ENCODE results near the gene SLC25A21. TPM values are rescaled to one million over a fixed set of nuclear protein-coding genes. Genes with fewer than 3 reads are reported as not detected.

Gene SLC25A21
- total and polyA plus RNA-seq, 7 donors = 0.07 to 0.37 (median 0.18) TPM; not detected in 1

DNA sequence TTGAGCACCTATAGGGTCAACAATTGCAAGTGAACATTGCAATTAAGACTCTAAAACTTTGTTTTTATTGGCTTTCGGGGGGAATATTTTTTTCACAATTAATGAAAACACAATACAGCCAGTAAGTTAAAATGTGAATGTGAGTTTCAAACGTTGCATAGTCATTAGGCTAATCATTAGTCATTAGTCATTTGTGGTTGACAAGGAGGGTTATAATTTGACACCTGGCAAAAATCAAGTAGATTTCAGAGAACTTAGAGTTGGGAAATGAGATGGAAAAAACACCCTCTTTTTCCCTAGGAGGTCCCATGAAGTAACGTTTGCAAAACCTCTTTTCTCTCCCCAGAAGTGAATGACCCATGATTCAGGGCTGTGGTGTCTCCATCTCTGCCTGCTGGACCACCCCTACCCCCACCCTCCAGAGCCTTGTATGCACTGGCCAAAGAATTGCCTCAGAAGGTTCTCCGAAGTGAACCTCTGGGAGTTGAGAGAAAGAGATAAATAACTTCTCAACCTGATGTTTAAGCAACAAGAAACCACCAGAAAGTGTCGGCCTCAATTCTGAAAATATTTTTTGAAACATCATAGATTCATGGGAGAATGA lies 314.5 kb downstream of the SLC25A21 start:
- 51 to 64% (median 55%) methylated on average over 5 of the region's 5 CpGs for WGBS, 3 donors
- H3K27me3 ChIP-seq (ENCODE audit: insufficient read depth in 3 of 3, low read length in 2 of 3) = no peaks in the 10 kb centered on the region
- TF ChIP-seq, protein P1, sequence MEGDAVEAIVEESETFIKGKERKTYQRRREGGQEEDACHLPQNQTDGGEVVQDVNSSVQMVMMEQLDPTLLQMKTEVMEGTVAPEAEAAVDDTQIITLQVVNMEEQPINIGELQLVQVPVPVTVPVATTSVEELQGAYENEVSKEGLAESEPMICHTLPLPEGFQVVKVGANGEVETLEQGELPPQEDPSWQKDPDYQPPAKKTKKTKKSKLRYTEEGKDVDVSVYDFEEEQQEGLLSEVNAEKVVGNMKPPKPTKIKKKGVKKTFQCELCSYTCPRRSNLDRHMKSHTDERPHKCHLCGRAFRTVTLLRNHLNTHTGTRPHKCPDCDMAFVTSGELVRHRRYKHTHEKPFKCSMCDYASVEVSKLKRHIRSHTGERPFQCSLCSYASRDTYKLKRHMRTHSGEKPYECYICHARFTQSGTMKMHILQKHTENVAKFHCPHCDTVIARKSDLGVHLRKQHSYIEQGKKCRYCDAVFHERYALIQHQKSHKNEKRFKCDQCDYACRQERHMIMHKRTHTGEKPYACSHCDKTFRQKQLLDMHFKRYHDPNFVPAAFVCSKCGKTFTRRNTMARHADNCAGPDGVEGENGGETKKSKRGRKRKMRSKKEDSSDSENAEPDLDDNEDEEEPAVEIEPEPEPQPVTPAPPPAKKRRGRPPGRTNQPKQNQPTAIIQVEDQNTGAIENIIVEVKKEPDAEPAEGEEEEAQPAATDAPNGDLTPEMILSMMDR (IDR thresholded peaks at IDR 0.05) = no peak
- H3K27ac ChIP-seq = no peak overlapping the region
- intact Hi-C loops (cut with DNase I) = no loop called here
- DNase-seq = peak; percentile 59 to 76
- no peak overlapping the region for H3K4me3 ChIP-seq
- no peaks in the 10 kb centered on the region for H3K36me3 ChIP-seq (ENCODE audit: insufficient read depth in 1 of 2, low read depth in 1 of 2)
- ATAC-seq = peak in 3 of 4 donors; percentile 67 to 83 (median 75)
- H3K4me1 ChIP-seq = no peaks in the 10 kb centered on the region
- no peaks in the 10 kb centered on the region for H3K9me3 ChIP-seq

DNA sequence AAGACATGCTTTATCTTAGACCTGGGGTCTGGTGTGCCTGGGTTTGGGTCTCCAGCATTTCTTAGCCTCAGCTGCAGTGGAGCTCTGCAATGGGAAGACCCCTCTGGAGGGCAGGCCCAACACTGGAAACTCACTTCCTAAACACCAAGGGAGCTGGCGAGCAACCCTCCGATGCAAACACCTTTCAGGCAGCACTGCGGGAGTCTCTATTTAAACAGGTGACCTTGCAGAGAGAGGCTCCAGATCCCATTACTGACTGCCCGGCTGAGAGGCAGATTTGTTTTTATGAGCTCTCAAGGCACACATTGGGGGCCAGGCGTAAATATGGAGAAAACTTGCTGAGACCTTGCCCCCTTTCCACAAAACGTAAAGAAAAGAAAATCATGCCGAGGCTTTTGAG lies 315.3 kb downstream of the SLC25A21 start:
- 61 to 68% (median 63%) methylated on average over 7 of the region's 7 CpGs for WGBS, 3 donors
- Histone ChIP-seq H3K36me3 (ENCODE audit: insufficient read depth in 1 of 2, low read depth in 1 of 2) (no peaks in the 10 kb centered on the region), H3K9me3 (no peaks in the 10 kb centered on the region), H3K27me3 (ENCODE audit: insufficient read depth in 3 of 3, low read length in 2 of 3) (no peaks in the 10 kb centered on the region), H3K27ac (no peak overlapping the region), H3K4me3 (no peak overlapping the region), H3K4me1 (no peaks in the 10 kb centered on the region)
- DNase-seq = no peak
- no peak for ATAC-seq
- intact Hi-C loops (cut with DNase I) = no loop called here
- TF ChIP-seq, protein P1 (IDR thresholded peaks at IDR 0.05) = no peak

DNA sequence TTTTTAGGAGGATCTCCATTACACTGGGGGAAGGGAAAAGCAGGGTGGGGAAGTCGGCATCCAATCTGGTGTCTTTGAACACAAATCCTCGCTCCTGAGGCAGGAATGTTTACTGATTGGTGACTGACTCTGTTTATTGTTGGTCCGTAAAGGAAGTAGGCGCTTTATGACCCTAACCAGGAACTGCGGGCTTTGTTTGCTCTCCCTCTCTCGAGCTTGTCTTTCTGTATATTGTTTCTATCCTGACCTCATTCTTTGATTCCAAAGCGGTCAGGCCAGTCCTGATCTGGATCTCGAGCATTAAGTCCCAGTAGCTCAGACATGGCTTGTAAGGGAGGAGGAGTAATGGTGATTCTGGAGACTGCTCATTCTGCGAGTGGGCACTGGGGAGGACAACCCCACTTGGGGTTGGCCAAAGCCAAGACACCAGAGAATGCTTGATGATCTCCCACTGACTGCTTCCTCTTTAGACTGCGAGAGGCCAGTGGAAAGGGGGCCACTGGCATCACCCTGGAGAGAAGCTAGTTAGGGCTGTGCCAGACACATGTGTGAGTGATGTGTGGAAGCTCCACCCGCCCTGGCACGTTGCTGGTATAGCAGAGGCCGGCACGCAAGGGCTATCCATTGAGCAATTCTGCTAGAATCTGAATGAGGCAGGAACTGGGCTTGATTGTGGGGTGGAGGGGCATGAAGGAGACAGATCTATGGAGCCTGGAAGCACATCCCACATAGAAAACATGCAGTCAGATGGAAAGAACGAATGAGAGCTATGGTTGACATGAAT lies 316.1 kb downstream of the SLC25A21 start:
- no peaks in the 10 kb centered on the region for H3K4me1 ChIP-seq
- no peak overlapping the region for H3K27ac ChIP-seq
- H3K9me3 ChIP-seq = no peaks in the 10 kb centered on the region
- ATAC-seq (no peak), DNase-seq (peak in 1 of 2 donors; percentile 51)
- 60 to 69% (median 68%) methylated on average over 15 of the region's 15 CpGs for WGBS, 3 donors
- H3K4me3 ChIP-seq = no peak overlapping the region
- TF ChIP-seq, protein P1 (IDR thresholded peaks at IDR 0.05) = no peak
- intact Hi-C loops (cut with DNase I) = no loop called here
- H3K27me3 ChIP-seq (ENCODE audit: insufficient read depth in 3 of 3, low read length in 2 of 3) = no peaks in the 10 kb centered on the region
- H3K36me3 ChIP-seq (ENCODE audit: insufficient read depth in 1 of 2, low read depth in 1 of 2) = no peaks in the 10 kb centered on the region

DNA sequence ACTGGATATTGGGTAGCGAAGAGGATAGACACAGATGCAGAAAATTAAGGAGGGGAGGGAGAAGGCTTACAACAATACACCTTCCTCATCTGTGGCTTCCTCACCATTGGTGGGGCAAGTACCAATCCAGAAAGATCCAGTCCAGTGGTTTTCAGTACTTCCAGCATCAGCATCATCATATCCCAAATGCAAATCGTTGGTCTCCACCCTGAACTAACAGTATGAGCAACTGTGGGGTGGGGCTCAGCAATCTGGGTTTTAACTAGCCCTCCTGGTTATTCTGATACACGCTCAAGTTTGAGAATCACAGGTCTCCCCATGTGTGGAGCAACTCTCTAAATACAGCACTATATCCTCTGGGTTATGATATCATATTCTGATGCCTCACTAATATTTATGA lies 317.0 kb downstream of the SLC25A21 start:
- intact Hi-C loops (cut with DNase I) = no loop called here
- TF ChIP-seq, protein P1 (IDR thresholded peaks at IDR 0.05) = no peak

More for the DNA sequence above, 317.0 kb downstream of the SLC25A21 start:
- ATAC-seq = no peak
- WGBS, 3 donors = 71 to 79% (median 77%) methylated on average over 3 of the region's 3 CpGs
- H3K27ac ChIP-seq = no peak overlapping the region
- no peaks in the 10 kb centered on the region for H3K36me3 ChIP-seq (ENCODE audit: insufficient read depth in 1 of 2, low read depth in 1 of 2)
- H3K4me3 ChIP-seq = no peak overlapping the region
- no peaks in the 10 kb centered on the region for H3K27me3 ChIP-seq (ENCODE audit: insufficient read depth in 3 of 3, low read length in 2 of 3)
- no peaks in the 10 kb centered on the region for H3K9me3 ChIP-seq
- no peaks in the 10 kb centered on the region for H3K4me1 ChIP-seq
- DNase-seq = no peak

All from psoas muscle (tissue), 8 donors.